ENCODE data around the gene GRB10. TPM values are rescaled to one million over a fixed set of nuclear protein-coding genes. Genes with fewer than 3 reads are reported as not detected.
"Not testable (repeated sequence)": the region's sequence is repeated elsewhere in the genome, so short reads cannot be mapped to it uniquely, and the experiment has no call there.

The GRB10 gene
- polyA plus RNA-seq, 5 donors = 33.7 to 45.6 (median 38.6) TPM

DNA sequence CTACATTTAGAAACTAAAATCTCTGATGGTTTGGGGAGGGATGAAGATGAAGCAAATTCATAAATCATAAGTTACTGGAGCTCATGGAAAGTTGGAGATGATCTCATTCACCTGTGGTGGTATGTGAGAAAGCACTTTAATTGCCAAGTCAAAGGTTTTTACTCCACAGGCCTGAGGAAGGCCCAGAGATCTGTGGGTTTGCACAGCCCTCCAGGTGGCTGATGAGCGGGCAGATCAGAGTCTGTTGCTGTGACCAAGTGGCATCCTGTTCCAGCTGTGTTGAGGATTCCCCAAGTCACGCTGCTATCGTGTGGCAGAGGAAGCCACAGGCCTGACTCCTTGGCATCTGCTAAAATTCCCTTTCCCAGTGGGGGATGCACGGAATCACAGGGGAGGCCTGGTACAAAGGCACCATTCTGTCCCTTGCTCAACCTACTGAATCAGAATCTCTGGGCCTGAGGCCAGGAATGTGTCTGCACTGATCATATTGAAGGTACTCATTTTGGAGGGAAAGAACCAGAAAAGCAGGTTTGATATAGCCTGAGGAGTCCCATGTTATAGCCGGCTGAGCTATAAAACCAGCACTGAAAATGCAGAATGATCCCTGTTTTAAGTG lies 197.8 kb downstream of the GRB10 start:
- peak; percentile 23 to 30 for DNase-seq

DNA sequence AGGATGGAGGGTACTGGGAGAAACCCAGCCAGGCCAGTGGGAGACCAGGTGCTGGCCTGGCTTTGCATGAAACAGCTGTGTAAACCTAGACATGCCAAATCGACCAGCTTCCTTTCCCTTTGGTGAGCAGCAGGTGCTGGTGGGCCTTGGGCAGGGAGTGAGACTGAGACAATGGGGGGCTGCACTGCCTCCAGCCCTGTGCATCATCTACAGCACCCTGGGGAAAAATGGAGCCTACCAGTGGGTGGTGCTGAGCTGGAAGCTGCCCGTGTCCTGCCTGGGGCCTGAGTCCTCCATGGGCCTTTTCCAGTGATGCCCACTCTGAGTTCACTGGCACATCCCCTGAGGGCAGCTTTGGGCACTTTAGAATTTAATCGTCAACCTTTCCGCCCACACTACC lies 198.3 kb downstream of the GRB10 start:
- DNase-seq = no peak

DNA sequence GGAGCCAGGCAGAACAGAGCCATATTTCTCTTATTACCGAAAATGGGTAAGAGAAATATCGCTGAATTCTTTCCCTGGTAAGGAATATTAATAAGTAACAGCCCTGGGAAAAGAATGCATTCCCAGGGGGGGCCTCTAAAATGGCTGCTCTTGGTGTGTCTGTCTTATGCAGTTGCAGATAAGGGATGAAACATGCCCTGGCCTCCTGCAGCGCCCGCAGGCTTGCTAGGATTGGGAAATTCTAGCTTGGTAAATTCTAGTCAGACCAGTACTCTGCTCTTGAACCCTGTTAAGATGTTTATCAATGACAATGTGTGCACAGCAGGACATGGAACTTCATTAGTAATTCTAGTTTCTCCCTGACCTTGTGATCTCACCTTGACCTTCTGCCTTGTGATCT lies 199.4 kb downstream of the GRB10 start:
- not testable (repeated sequence) for DNase-seq

DNA sequence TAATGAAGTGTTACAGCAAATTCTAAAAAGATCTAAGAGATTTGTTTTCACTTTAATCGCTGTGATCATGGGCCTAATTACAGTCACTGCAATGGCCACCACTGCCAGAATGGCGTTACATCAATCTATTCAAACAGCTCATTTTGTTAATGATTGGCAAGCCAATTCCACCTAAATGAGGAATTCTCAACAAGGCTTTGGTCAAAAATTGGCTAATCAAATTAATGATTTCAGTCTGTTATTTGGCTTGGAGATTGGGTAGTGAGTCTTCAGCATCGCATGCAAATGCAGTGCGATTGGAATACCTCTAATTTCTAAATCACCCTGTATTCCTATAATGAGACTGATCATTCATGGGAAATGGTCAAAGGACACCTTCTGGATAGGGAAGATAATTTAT lies 200.4 kb downstream of the GRB10 start:
- DNase-seq = not testable (repeated sequence)

DNA sequence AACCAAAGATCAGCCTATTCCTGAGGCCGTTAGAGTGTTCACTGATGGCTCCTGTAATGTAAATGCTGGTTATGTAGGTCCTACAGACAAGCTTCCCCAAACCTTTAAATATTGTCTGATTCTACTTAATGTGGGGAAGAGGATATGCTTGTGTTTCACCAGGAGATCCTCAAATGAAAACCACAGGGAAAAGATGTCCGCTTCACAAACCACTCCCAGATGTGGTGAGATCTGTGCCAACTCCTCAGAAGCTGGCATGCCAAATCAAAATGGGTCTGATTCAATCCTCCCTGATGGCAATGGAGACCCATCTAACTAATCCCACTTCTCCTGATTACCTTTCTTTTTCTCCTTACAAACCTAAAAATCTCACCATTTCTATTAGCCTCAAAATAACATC lies 202.0 kb downstream of the GRB10 start:
- DNase-seq = not testable (repeated sequence)

DNA sequence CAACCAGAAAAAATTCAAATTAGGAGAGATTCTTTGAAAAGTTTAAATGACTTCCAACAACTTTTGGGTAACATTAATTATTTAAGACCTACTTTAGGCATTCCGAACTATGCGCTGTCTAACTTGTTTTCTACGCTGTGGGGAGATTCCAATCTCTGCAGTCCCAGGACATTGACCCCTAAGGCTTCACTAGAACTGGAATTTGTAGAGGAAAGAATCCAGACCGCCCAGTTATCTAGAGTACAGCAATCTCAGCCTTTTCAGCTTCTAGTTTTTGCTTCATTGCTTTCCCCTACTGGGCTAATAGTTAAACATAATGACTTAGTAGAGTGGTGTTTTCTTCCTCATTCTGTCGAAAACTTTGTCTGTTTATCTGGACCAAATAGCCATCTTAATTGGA lies 202.6 kb downstream of the GRB10 start:
- DNase-seq = no peak

DNA sequence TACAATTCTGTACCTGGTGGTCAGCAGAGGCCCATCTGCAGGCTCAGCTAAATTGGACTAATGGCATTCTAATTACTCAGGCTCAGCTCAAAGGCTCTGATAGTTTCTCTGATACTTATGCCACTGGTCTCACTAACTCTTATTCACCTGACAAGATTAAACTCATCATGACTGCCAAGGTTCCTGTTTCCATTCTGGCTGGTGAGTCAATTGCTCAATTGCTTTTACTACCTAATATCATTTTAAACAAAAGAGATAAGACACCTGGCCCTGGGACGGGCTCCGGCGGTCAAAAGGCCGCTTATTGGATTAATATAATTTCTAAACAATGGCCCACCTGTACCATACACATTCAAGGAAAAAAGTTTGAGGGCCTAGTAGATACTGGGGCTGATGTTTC lies 204.6 kb downstream of the GRB10 start:
- DNase-seq = not testable (repeated sequence)

DNA sequence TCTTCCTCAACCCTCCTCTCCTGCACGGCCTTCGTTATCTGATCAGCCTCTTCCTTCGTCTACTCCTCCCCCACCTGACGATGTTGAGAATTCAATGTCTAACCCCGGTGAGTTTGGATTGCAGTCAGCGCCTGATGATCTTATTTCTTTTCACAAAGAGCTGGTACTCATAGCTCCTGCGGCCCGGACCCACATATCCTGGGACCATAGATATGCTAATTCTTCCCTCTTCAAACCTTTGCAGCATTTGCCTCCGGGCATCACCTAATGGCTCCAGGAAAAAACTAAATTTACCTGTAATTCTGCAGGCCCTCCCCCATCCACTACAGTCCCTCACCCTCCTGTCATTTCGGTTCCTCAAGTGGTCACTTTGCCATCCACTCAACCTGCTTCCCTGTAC lies 205.1 kb downstream of the GRB10 start:
- no peak for DNase-seq

DNA sequence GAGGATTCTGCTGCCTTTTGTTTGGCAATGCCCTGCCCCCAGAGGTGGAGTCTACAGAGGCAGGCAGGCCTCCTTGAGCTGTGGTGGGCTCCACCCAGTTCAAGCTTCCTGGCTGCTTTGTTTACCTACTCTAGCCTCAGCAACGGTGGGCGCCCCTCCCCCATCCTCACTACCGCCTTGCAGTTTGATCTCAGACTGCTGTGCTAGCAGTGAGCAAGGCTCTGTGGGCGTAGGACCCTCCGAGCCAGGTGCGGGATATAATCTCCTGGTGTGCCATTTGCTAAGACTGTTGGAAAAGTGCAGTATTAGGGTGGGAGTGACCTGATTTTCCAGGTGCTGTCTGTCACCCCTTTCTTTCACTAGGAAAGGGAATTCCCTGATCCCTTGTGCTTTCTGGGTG lies 206.3 kb downstream of the GRB10 start:
- not testable (repeated sequence) for DNase-seq

DNA sequence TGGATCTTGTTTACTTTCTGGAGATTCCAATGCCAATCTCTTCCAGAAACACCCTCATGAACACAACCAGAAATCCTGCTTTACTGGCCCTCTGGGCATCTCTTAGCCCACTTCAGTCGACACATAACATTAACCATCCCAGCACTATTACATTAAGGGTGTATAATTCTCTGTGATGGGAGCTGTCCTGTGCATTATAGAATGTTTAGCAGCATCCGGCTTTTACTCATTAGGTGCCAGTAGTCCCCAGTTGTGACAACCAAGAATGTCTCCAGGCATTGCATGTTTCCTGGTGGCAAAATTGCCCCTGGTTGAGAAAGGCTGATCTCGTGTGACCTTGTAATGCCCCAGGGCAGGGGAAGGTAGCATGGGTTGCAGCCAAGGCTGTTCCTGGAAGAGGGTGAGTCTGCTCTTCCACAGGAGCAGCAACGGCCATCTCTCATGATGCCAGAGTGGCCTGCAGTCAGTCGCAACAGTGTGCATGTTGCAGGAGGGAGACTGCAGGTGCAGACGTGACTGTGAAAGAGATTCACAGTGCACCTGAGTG lies 214.9 kb downstream of the GRB10 start:
- DNase-seq = no peak

DNA sequence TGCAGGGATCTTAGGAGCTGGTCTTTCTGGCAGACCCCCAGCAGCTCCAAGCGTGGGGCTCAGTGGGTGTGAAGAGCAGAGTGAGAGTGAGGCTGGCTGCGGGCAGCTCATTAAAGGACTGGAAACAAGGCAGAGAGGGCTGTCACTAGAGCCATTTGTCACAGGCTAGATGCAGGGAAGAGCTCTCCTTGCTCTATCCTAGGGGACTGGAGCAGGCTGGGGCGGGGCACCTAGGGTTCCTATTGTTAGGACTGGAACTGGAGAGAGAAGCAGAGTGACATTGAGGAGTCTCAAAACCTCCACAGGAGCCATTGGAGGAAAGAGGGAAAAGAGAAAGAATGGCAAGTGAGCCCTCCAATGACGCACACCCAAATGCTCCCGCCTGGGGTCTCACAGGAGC lies 216.7 kb downstream of the GRB10 start:
- no peak for DNase-seq

DNA sequence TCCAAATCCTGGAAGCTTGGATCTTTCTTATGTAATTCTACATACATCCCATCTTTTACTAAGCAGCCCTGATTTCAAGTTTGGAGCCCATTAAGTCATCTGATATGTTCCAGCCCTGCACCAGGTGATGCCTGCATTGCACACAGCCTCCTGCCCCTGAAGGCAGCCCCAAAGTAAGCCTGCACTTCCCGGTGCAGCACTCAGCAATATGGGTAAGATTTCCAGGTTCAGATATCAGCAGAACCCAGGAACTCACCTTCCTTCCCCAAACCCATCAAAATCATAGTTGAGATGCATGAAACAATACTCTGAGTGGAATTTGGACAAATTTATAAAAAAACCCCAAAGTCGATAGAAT lies 217.2 kb downstream of the GRB10 start:
- no peak for DNase-seq

DNA sequence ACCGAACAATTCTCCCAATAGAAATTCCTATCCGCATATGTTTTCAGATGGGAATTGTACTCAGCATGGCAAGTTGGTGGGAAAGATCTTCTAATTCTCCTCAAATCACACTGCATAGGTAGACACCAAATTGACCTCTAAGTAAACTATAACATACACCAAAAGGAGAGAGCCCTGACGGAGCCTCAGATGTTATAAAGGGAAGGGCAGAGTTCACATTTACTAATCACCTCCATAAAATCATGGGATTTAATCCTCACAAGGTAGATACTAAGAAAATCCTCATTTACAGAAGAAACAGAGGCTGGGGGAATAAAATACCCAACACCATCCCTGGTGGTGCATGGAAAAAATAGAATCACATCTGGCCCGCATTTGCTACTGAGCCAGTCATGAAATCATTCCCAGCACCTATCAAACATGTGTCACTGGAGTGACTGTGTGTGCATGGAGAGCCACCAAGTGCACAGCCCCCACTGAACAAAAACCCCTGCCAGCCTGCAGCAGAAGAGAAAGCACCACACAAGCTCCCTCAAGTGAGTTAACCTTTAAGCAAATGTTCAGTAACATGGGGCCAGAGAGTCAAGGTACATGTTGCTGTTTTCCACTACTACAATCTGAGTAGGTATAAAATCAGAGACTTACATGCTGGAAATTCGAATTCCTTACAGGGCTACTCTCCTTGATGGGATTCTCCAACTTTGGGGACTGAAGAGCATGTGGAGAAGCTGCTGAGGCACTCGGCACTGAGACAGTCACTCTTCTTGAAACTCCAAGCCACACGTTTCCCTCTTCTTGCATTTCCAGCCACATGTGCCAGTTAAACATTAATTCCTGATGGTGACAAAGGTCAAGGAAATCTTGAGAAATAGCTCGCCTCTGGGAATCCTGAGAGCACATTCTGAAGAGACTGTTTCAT lies 217.8 kb downstream of the GRB10 start, which contains the start of gene DDC:
DDC (minus strand) TSS at position 766 of the 919 bp plus-strand sequence. CDS start 21,320 bp downstream, outside the sequence.
- no peak for DNase-seq

DNA sequence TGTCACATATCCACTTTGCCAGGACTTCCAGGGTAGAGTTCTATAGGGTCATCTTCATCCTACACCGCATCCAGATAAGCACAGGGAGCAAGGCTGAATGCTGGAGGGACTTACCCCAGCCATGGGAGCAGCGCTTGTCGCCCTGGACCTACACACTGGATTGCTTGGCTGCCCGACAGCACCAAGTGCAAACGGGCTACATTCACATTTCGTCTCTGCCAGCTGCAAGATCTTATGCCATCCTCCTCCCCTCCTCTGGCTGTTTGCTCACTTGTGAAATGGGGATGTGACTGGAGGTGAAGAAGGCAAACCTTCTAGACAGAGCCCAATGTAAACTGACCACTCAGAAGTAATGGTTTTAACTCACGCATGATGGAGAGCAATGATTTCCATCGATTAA lies 218.5 kb downstream of the GRB10 start:
- no peak for DNase-seq

DNA sequence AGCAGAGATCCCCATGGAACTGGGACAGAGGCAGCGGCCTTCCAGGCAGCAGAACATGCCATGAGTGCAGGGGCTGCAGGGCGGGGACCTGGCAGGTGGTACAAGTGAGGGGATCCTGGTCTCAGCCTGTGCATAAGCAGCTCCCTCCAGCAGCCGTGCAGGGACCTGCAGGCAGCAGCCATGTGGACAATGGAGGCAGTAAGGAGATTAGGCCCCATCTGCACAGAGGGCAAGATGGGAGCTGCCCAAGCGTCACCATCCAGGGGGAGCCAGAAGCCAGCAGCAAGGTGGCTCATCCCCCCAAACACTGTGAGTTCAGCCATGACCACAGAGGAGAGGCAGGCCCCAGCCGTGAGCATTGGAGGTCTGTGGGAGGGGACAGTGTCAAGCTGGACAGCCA lies 220.6 kb downstream of the GRB10 start:
- DNase-seq = no peak

DNA sequence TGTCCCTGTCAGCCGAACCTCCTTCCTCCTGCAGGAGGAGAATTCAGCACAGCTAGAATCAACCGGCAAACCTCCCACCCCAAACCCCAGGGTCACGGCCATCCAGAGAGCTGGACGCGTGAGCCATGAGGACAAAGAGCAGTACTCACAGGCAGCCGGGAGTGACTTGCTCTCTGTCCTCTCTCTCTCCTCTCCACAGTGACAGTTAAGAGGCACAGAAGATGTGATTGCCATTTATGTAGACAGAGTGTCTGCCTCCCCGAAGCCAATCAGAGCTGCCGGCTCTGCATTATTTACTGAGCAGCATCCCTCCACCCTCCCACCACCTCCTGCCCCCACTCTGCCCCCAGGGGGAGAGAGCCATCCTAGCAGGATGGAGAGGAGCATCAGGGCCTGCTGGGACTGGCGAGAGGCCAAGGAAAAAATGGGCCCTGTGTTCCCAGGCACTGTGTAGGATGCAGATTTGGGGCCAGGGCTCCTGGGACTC lies 221.8 kb downstream of the GRB10 start:
- DNase-seq = no peak

DNA sequence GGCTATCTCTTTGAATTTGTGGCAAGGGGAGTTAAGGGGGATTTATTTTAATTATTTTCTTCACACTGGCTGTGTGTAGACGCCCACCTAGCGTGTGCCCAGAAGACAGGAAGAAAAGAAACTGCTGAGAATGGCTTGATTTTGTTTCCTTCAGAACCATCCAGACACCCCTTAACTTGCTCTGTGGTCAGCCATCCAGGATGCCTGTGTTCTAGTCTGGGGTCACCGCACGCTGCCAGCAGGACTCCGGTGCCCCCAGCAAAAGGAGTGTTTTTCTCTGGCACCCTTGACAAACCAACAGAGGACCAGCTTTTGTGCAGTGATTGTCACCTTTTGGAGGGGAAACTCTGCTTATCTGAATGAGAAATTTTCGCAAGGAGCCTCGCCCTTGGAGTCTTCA lies 222.8 kb downstream of the GRB10 start:
- no peak for DNase-seq

DNA sequence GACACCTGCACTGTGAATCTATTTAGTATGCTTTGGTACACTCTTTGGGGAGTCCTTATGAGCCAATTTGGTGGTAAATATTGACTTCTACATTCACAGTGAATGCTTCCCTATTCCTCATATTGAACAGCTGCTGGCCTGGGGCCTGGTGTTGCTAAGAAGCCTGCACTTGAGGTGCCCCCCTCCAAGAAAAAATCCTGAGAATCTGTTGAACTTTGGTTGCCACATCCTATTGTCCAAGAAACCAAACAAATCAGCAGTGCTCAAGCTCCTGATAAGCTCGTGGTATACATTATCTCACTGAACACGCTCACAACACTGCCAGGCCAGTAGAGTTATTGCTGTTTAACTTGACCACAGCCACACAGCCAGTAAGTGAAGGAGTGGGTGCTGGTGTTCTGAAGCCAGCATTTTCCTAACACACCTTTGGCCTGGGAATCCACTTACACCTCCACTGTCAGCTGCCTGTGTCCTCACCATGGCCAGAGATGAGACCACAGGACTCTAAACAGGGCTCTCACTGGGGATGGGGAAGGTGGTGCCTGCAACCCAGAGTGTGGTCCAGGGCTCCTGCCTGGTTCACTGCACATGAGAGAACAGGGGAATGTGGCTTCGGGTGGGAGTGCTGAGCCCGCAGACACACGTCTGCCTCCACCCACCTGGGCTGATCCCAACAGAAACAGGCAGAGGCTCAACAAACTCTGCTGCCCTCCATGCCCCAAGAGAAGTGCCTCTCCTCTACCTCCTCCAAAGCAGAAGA lies 224.2 kb downstream of the GRB10 start:
- no peak for DNase-seq

DNA sequence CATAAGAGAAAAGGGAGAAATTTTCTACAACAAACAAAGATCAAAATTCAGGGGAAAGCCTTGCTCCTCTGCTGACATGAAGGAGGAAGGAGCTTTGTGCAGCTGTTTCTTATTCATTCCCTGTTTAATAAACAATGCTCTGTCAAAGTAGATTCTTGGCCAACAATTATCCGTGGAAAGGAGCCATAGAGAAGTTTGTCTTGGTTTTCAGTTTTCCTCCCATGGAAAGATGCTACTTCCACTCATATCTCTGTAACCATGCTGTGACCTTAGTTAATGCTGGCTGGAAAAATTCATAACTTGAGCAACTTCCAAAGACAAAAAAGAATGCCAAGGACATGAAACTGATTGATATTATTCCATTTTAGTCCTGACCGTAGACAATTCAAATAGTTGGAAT lies 225.6 kb downstream of the GRB10 start:
- DNase-seq = no peak

DNA sequence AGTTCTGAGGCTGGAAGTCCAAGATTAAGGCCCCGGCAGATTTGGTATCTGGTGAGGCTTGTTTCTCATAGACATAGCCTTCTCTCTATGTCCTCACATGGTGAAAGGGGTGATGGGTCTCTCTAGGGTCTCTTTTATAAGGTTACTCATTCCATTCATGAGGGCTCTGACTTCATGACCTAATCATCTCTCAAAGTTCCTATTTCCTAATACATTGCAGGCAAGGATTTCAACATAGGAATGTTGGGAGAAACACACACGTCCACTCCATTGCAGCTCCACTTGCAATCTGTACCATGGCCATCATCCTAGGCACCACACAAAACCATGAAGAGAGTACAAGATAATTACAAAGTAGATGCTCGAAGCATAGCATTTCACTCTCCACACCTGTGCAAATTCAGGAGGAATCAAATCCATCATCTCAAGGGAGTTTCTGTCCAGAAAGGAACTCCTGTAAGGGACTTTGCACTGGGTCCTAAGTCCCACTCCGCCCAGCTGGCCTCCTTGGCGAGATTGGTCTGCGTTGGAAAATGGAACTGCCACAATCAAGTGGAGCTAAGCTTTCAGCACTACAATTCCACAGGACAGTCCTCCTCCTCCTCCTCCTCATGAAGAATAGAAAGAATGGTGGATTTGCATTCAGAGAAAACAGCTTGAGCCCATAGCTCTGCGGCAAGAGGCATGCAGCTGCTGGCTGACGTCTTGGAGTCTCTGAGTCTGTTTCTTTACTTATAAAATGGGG lies 226.3 kb downstream of the GRB10 start:
- no peak for DNase-seq

DNA sequence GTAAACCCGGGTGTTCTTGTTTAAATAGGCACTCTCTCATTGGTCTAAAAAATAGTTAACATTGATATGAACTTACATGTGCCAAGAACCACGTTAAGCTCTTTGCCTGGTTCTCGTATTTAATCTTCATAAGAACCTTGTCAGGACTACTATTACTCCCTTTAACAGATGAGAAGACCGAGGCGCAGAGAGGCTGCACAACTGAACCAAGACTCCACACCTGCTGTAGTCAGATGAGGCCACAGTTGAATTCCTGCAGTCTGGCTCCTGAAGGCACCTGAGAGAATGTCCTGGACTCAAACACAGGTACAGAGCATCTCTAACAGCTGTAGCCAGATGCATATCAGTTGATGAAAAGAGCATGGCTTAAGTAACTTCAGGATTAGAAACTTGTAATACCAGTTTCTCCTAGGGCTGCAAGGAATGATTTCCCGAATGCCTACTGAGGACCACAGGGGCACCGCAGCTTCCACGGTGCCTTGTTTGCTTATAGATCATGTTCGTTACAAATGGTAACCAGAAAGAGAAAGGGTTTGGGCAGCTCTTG lies 227.0 kb downstream of the GRB10 start:
- no peak for DNase-seq

Data from right lung (tissue), 5 donors.